SJCRH30 (cell line): ENCODE results near the gene PTGFRN. TPM values are rescaled to one million over a fixed set of nuclear protein-coding genes. Genes with fewer than 3 reads are reported as not detected.
A peak's percentile ranks its signal among the peaks of the same experiment; 100 is the strongest.

ENCODE experiments used
- DNase-seq, 2 experiments: peaks; one replicate each; pipeline ENCODE4 v3.0.0-alpha.2; 2015 to 2020
- H3K27ac ChIP-seq: fragments of 250-450 bp; sonication (Bioruptor Pico); 2 replicates; pipeline ENCODE4 v1.5.1; 2020; ENCODE audit warnings: mild to moderate bottlenecking, moderate library complexity
- H3K27me3 ChIP-seq: fragments of 250-450 bp; sonication (Bioruptor Pico); 2 replicates; pipeline ENCODE4 v1.5.1; 2020; ENCODE audit warnings: mild to moderate bottlenecking, moderate library complexity
- H3K36me3 ChIP-seq: fragments of 250-450 bp; sonication (Bioruptor Pico); 2 replicates; pipeline ENCODE4 v1.5.1; 2020; ENCODE audit warnings: mild to moderate bottlenecking, moderate library complexity
- H3K4me1 ChIP-seq: fragments of 250-450 bp; sonication (Bioruptor Pico); 2 replicates; pipeline ENCODE4 v1.5.1; 2020; ENCODE audit warnings: mild to moderate bottlenecking, moderate library complexity
- H3K4me3 ChIP-seq: fragments of 250-450 bp; sonication (Bioruptor Pico); 2 replicates; pipeline ENCODE4 v1.5.1; 2020; ENCODE audit warnings: mild to moderate bottlenecking, moderate library complexity
- H3K9me3 ChIP-seq: fragments of 250-450 bp; sonication (Bioruptor Pico); replicated peaks from 2 replicates; pipeline ENCODE4 v1.5.1; 2020; ENCODE audit warnings: mild to moderate bottlenecking, moderate library complexity
- total RNA-seq: library from RNA; depleted of rRNA; stranded (reverse); fragments of >200 nt; shearing (Covaris generic); gene quantifications from 2 replicates; pipeline ENCODE4 v1.2.3, GENCODE V29; 2014

The PTGFRN gene
- total RNA-seq, 1 experiment from 2014 or later = 146 TPM

- no peaks in the 10 kb centered on the region for H3K4me1 ChIP-seq
- H3K27ac ChIP-seq = no peak overlapping the region
- no peak overlapping the region for H3K4me3 ChIP-seq
- H3K27me3 ChIP-seq = 0 out of 2 replicates have a peak, but pooled peaks cover 3% of the 10 kb centered on the region
- H3K36me3 ChIP-seq = no peaks in the 10 kb centered on the region
- no peaks in the 10 kb centered on the region for H3K9me3 ChIP-seq
- DNase-seq = no peak
Observed at GRCh38 chr1:116902723-116903383, 6.9 kb upstream of the PTGFRN start.

GRCh38 chr1:116904791-116905320 is 4.9 kb upstream of the PTGFRN start:
- H3K4me3 ChIP-seq = no peak overlapping the region
- H3K27ac ChIP-seq = no peak overlapping the region
- no peaks in the 10 kb centered on the region for H3K4me1 ChIP-seq
- DNase-seq = no peak
- H3K27me3 ChIP-seq = 0 out of 2 replicates have a peak, but pooled peaks cover 3% of the 10 kb centered on the region
- no peaks in the 10 kb centered on the region for H3K36me3 ChIP-seq
- H3K9me3 ChIP-seq = no peaks in the 10 kb centered on the region

- Histone ChIP-seq H3K4me1 (peaks cover 6% of the 10 kb centered on the region; the same call in 1 of the 2 replicates), H3K36me3 (no peaks in the 10 kb centered on the region), H3K9me3 (no peaks in the 10 kb centered on the region), H3K4me3 (no peak overlapping the region), H3K27ac (no peak overlapping the region), H3K27me3 (0 out of 2 replicates have a peak, but pooled peaks cover 3% of the 10 kb centered on the region)
- DNase-seq = no peak
Observed at GRCh38 chr1:116906812-116907211, 2.9 kb upstream of the PTGFRN start.

- Histone ChIP-seq H3K36me3 (no peaks in the 10 kb centered on the region), H3K4me3 (no peak overlapping the region), H3K4me1 (peaks cover 9% of the 10 kb centered on the region; the same call in 1 of the 2 replicates), H3K27ac (no peak overlapping the region), H3K27me3 (0 out of 2 replicates have a peak, but pooled peaks cover 3% of the 10 kb centered on the region), H3K9me3 (no peaks in the 10 kb centered on the region)
- no peak for DNase-seq
Observed at GRCh38 chr1:116907351-116907750, 2.4 kb upstream of the PTGFRN start.

GRCh38 chr1:116908266-116908665 is 1.4 kb upstream of the PTGFRN start:
- Histone ChIP-seq H3K27me3 (no peaks in the 10 kb centered on the region), H3K4me3 (no peak overlapping the region), H3K4me1 (peaks cover 9% of the 10 kb centered on the region; the same call in 1 of the 2 replicates), H3K36me3 (no peaks in the 10 kb centered on the region; the same call in 1 of the 2 replicates), H3K27ac (no peak overlapping the region), H3K9me3 (no peaks in the 10 kb centered on the region)
- DNase-seq = no peak

GRCh38 chr1:116908820-116909511 is 750 bp upstream of the PTGFRN start:
- Histone ChIP-seq H3K27me3 (no peaks in the 10 kb centered on the region), H3K27ac (peak overlapping the region; percentile 79), H3K4me3 (peak overlapping the region; percentile 88), H3K36me3 (no peaks in the 10 kb centered on the region; the same call in 1 of the 2 replicates), H3K4me1 (peaks cover 9% of the 10 kb centered on the region; the same call in 1 of the 2 replicates), H3K9me3 (no peaks in the 10 kb centered on the region)
- no peak for DNase-seq

- peaks cover 9% of the 10 kb centered on the region; the same call in 1 of the 2 replicates for H3K4me1 ChIP-seq
- H3K9me3 ChIP-seq = no peaks in the 10 kb centered on the region
- H3K36me3 ChIP-seq = no peaks in the 10 kb centered on the region; the same call in 1 of the 2 replicates
- DNase-seq = peak; percentile 46 to 62
- peak overlapping the region; percentile 79 for H3K27ac ChIP-seq
- peak overlapping the region; percentile 88 for H3K4me3 ChIP-seq
- H3K27me3 ChIP-seq = no peaks in the 10 kb centered on the region
Observed at GRCh38 chr1:116910379-116911187, 867 bp downstream of the PTGFRN start.

- Histone ChIP-seq H3K36me3 (no peaks in the 10 kb centered on the region; the same call in 1 of the 2 replicates), H3K27me3 (no peaks in the 10 kb centered on the region), H3K4me1 (peaks cover 9% of the 10 kb centered on the region; the same call in 1 of the 2 replicates), H3K9me3 (no peaks in the 10 kb centered on the region), H3K4me3 (peak overlapping the region; percentile 88), H3K27ac (peak overlapping the region; percentile 79)
- DNase-seq = peak; percentile 32 to 46
Observed at GRCh38 chr1:116911188-116911553, 1.5 kb downstream of the PTGFRN start.

- Histone ChIP-seq H3K27ac (no peak overlapping the region), H3K36me3 (no peaks in the 10 kb centered on the region; the same call in 1 of the 2 replicates), H3K4me1 (peaks cover 9% of the 10 kb centered on the region; the same call in 1 of the 2 replicates), H3K9me3 (no peaks in the 10 kb centered on the region), H3K27me3 (no peaks in the 10 kb centered on the region), H3K4me3 (no peak overlapping the region; the same call in 1 of the 2 replicates)
- DNase-seq = no peak
Observed at GRCh38 chr1:116911779-116912469, 2.2 kb downstream of the PTGFRN start.

GRCh38 chr1:116912846-116913245 is 3.1 kb downstream of the PTGFRN start:
- Histone ChIP-seq H3K4me1 (peaks cover 9% of the 10 kb centered on the region; the same call in 1 of the 2 replicates), H3K4me3 (no peak overlapping the region), H3K27me3 (no peaks in the 10 kb centered on the region), H3K9me3 (no peaks in the 10 kb centered on the region), H3K36me3 (no peaks in the 10 kb centered on the region; the same call in 1 of the 2 replicates), H3K27ac (no peak overlapping the region)
- DNase-seq = no peak

GRCh38 chr1:116913941-116914340 is 4.2 kb downstream of the PTGFRN start:
- no peak for DNase-seq
- Histone ChIP-seq H3K27ac (no peak overlapping the region), H3K27me3 (no peaks in the 10 kb centered on the region), H3K4me3 (no peak overlapping the region), H3K4me1 (peaks cover 9% of the 10 kb centered on the region; the same call in 1 of the 2 replicates), H3K36me3 (peaks cover 2% of the 10 kb centered on the region; the same call in 1 of the 2 replicates), H3K9me3 (no peaks in the 10 kb centered on the region)

- Histone ChIP-seq H3K4me3 (no peak overlapping the region), H3K36me3 (peaks cover 2% of the 10 kb centered on the region; the same call in 1 of the 2 replicates)
Observed at GRCh38 chr1:116914667-116915066, 5.0 kb downstream of the PTGFRN start.

GRCh38 chr1:116915086-116915661 is 5.5 kb downstream of the PTGFRN start:
- no peaks in the 10 kb centered on the region for H3K27me3 ChIP-seq
- no peak for DNase-seq
- peaks cover 2% of the 10 kb centered on the region; the same call in 1 of the 2 replicates for H3K36me3 ChIP-seq
- peaks cover 9% of the 10 kb centered on the region; the same call in 1 of the 2 replicates for H3K4me1 ChIP-seq
- H3K27ac ChIP-seq = no peak overlapping the region
- no peaks in the 10 kb centered on the region for H3K9me3 ChIP-seq
- no peak overlapping the region for H3K4me3 ChIP-seq

More at GRCh38 chr1:116914667-116915066, 5.0 kb downstream of the PTGFRN start:
- Histone ChIP-seq H3K27ac (no peak overlapping the region), H3K27me3 (no peaks in the 10 kb centered on the region), H3K4me1 (peaks cover 9% of the 10 kb centered on the region; the same call in 1 of the 2 replicates), H3K9me3 (no peaks in the 10 kb centered on the region)
- DNase-seq = no peak
